HG03097 (cell line): Measurements from ENCODE around the gene CLPTM1.

ENCODE experiments used
- ATAC-seq: cut with Tn5 transposase; IDR thresholded peaks from one replicate; pipeline ENCODE4 v1.9.1; 2021; ENCODE audit not compliant: unreplicated experiment, low FRiP score

The CLPTM1 gene

DNA sequence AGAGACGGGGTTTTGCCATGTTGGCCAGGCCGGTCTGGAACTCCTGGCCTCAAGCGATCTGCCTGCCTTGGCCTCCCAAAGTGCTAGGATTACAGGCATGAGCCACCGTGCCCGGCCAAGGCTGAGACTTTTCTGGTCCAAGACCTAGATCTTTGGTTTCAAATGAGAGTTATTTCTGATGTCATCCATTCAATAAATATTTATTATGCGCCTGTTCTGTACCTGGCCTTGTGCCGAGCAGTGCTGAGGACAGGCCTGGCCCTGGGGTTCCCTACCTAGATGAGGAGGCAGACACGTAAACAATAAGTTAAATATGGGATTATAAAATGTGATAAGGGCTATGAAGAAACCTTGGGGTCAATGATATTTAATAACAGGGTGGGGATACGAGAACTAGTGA is 50.6 kb downstream of the CLPTM1 start:
- ATAC-seq, result no peak

DNA sequence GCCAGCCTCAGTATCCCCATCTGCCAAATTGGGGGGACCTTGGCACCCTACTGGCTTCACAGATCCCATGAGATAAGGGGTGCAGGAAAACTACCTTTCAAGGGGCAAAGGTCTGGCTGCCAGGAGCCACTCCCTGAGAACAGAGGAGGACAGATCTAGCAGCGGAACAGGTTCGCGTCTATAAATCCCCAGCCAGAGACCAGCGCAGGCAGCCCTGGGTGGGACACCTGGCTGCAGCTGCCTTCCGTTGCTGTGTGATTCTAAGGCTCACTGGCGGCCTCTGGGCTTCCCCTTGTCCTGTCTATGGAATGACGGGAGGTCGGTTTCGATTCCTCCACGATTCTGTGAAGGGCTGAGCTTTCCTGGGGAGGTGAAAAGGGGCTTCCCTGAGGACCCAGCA is 53.4 kb downstream of the CLPTM1 start:
- no peak for ATAC-seq

DNA sequence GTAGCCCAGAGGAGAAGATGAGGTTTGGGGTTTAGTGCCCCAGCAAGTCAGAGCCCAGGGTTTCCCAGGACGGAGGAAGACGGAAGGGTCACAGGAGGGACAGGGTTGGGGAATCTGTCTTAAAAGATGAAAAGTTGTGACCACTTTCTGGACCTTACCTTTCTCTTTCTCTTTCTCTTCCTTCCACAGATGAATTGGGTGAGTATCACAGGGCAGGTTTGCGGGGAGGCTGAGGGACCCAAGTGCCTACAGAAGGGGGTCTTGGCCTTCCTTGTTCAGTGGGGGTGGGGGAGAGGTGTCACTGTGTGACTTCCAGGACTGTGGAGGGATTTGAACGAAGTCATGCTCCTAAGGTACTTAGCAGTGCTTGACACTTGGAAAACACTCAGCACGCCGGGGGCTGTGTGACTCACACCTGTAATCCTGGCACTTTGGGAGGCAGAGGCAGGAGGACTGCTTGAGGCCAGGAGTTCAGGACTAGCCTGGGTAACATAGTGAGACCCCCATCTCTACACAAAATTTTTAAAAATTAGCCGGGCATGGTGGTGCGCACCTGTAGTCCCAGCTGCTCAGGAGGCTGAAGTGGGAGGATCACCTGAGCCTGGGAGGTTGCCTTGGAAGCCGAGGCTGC is 54.6 kb downstream of the CLPTM1 start:
- no peak for ATAC-seq

GRCh38 chr19:45010306-45010705 is 55.1 kb downstream of the CLPTM1 start:
- ATAC-seq, result no peak

DNA sequence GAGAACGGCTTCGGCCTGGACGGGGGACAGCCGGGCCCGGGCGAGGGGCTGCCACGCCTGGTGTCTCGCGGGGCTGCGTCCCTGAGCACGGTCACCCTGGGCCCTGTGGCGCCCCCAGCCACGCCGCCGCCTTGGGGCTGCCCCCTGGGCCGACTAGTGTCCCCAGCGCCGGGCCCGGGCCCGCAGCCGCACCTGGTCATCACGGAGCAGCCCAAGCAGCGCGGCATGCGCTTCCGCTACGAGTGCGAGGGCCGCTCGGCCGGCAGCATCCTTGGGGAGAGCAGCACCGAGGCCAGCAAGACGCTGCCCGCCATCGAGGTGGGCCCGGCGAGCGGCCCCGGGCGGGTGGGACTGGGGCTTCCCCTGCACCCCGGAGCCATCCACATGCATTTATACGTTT is 56.8 kb downstream of the CLPTM1 start:
- no peak for ATAC-seq

DNA sequence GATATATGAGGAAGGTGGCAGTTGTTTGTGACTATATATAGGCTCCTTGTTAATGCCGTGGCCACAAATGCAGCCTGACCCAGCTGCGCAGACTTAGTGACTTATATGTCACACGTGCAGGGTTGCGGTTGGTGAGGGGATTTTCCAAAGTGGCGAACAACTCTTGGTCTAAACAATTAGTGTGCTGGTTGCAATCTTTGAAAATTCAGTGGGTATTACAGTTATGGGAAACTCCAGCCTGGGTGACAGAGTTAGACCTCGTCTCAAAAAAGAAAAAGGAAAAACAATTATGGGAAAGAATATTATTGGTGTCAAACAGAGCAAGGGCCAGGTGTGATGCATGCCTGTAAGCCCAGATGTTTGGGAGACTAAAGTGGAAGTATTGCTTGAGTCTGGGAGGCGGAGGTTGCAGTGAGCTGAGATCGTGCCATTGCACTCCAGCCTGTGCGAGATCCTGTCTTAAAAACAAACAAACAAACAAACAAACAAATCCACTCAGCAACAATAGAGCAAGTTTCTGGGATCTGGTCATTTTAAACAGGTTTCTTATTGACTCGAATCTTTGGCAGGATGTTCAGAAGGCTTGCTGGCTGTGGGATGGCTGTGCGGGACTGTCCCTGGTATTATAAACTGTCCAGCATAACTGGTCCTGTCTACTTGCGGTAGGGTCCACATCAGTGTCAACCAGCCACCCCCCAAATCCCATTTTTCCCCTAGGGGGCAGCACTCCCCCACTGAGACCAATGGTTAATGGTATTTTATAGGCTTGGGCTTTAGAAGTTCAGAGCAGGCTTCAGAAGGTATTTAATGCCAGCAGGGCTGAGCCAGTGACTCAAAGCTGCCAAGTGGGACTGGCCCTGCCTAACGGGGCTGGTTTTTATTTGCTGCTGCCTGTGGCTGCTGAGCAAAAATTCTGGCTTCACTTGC is 61.5 kb downstream of the CLPTM1 start:
- ATAC-seq, result peak; percentile 68

- ATAC-seq, result no peak
These were observed 64.0 kb downstream of the CLPTM1 start for GRCh38 chr19:45019187-45019586.

DNA sequence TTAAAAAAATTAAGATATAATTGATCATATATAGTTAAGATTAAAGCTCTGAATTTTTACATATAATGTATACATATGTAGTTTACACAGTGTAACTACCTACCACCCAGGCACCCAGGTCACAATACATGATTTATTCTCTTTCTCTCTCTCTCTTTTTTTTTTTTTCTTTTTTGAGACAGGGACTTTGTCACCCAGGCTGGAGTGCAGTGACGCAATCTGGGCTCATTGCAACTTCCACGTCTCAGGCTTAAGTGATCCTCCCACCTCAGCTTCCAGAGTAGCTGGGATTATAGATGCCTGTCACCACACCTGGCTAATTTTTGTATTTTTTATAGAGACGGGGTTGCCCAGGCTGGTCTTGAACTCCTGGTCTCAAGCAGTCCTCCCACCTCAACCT is 64.9 kb downstream of the CLPTM1 start:
- ATAC-seq, result no peak

- ATAC-seq, result no peak
These were observed 66.8 kb downstream of the CLPTM1 start for GRCh38 chr19:45021971-45022370.

GRCh38 chr19:45023048-45023447 is 67.9 kb downstream of the CLPTM1 start:
- ATAC-seq, result no peak

DNA sequence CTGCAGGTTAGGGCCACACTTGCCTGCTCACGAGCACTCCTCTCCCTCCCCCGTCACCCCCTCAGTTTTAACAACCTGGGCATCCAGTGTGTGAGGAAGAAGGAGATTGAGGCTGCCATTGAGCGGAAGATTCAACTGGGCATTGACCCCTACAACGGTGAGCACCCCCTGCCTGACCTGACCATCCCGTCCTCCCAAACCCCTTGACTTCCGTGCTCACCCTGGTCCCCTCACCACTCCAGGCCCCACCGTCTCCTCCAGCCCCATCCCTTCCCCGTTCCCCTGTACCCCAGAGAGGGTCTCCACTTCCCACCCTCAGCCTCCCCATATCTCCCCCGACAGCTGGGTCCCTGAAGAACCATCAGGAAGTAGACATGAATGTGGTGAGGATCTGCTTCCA is 70.1 kb downstream of the CLPTM1 start:
- no peak for ATAC-seq

DNA sequence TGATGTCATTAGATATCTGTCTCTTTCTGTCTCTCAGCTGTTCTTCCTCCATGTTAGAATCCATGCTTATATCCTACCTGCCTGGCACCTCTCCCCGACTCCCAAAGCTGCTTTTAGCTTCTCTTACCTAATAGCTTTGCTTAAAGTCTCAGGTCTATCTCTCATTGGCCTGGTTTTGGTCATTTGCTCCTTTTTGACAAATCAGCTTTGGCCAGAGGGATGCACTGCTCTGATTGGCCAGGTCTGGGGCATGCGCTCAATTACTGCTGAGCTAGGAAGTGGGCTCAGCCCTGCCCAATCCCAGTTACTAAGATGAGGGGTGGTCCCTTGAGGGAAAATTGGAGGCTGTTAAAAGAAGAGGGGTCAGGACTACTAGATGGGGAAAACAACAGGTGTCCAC is 72.2 kb downstream of the CLPTM1 start:
- ATAC-seq, result no peak

DNA sequence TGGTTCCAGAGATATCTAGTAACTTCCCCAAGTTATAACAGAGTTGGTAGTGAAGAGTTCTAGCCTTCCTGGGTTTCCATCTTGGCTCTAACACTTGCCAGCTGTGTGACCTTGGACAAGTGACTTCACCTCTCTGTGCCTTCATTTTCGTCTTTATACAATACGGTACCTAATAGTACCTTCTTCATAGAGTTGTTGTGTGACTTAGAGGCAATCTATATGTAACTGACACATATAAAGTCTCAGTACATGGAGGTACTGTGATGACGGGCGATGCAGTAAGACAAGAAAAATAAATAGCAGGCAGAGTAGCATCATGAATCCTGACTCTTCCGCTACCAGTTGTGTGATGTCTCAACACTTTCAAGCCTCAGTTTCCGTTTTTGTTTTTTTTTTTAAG is 75.6 kb downstream of the CLPTM1 start:
- ATAC-seq, result no peak

- ATAC-seq, result no peak
These were observed 77.2 kb downstream of the CLPTM1 start for GRCh38 chr19:45032421-45032820.

GRCh38 chr19:45035755-45036154 is 80.6 kb downstream of the CLPTM1 start:
- ATAC-seq, result no peak

GRCh38 chr19:45037393-45038169 is 82.4 kb downstream of the CLPTM1 start:
- no peak for ATAC-seq

- ATAC-seq, result peak; percentile 70
These were observed 84.0 kb downstream of the CLPTM1 start, which contains the start of gene CLASRP for GRCh38 chr19:45038931-45039893. Gene CLASRP (plus strand): TSS chr19:45039045. CDS start chr19:45040213, 1,168 bp downstream.

DNA sequence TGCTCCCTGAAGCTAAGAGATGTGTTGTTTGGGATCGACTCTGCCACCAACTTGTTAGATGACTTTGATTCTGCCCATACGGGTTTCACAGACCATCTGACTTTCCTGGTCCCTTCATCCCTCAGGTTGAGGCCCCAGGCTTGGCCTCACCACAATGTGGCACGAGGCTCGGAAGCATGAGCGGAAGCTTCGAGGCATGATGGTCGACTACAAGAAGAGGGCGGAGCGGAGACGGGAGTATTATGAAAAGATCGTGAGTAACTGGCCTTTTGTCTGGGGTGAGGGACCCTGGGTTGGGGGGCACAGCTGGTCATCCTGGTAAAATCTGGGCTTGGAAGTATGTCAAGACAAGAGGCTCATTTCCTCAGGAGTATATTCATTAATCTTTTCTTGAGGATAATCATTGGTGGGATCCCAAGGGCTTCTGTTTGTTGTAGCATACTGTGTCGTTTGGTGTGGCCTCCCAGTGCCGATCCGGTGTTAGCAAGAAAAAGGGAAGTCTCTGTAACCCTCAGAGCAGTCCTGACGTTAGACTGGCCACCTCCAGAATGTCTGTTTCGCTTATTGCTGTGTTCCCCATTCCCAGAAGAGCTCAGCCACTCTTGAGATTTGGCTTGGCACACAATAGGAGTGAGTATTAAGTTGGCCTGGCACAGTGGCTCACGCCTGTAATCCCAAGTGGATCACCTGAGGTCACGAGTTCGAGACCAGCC is 85.0 kb downstream of the CLPTM1 start:
- ATAC-seq, result no peak

- ATAC-seq, result no peak
These were observed 85.9 kb downstream of the CLPTM1 start for GRCh38 chr19:45041125-45041524.
